ENCODE results near the gene IDH2.

DNA sequence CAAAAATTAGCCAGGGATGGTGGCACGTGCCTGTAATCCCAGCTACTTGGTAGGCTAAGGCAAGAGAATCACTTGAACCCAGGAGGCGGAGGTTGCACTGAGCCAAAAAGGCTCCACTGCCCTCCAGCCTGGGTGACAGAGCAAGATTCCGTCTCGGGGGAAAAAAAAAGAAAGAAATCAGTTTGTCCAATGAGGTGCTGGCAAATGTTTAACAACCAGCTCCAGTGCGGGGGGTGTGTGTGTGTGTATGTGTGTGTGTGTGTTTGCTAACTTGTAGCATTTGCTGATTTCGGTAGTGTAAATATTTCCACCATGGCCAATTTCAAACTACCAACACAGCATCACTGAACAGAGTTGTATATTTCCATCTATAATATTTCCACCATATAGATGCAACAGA lies 23.8 kb upstream of the IDH2 start:
- TF ChIP-seq POLR2A (IDR thresholded peaks at IDR 0.05) (no peak), CTCF (IDR thresholded peaks at IDR 0.05) (no peak)
